Measurements from ENCODE around the gene CRIP2.

DNA sequence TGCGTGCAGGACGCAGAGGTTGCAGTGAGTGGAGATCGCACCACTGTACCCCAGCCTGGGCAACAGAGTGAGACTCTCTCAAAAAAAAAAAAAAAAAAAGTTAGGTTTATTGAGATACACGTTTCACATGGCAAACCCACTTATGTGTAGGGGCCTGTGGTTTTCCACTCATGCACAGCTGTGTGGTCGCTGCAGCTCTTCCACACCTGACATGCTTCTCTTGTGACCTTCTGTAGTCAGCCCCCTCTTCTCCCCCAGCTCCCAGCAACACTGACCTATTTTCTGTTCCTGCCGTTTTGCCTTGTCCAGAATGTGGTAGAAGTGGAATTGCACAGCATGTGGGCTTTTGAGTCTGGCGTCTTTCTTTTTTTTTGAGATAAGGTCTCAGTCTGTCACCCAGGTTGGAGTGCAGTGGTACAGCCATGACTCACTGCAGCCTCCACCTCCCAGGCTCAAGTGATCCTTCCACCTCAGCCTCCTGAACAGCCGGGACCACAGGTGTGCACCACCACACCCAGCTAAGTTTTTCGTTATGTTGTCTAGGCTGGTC lies 46.6 kb upstream of the CRIP2 start:
- TF ChIP-seq PCBP2 (optimal IDR thresholded peaks at IDR 0.05; ENCODE audit: low read depth, low read length, poor library complexity, severe bottlenecking) = no peak
- TF ChIP-seq, protein P1, sequence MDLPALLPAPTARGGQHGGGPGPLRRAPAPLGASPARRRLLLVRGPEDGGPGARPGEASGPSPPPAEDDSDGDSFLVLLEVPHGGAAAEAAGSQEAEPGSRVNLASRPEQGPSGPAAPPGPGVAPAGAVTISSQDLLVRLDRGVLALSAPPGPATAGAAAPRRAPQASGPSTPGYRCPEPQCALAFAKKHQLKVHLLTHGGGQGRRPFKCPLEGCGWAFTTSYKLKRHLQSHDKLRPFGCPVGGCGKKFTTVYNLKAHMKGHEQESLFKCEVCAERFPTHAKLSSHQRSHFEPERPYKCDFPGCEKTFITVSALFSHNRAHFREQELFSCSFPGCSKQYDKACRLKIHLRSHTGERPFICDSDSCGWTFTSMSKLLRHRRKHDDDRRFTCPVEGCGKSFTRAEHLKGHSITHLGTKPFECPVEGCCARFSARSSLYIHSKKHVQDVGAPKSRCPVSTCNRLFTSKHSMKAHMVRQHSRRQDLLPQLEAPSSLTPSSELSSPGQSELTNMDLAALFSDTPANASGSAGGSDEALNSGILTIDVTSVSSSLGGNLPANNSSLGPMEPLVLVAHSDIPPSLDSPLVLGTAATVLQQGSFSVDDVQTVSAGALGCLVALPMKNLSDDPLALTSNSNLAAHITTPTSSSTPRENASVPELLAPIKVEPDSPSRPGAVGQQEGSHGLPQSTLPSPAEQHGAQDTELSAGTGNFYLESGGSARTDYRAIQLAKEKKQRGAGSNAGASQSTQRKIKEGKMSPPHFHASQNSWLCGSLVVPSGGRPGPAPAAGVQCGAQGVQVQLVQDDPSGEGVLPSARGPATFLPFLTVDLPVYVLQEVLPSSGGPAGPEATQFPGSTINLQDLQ (CRISPR knock-in tag; IDR thresholded peaks at IDR 0.05) = no peak
- TF ChIP-seq, protein P2, sequence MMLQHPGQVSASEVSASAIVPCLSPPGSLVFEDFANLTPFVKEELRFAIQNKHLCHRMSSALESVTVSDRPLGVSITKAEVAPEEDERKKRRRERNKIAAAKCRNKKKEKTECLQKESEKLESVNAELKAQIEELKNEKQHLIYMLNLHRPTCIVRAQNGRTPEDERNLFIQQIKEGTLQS (CRISPR knock-in tag; IDR thresholded peaks at IDR 0.05) = no peak
- no peak for TF ChIP-seq ZNF550 (CRISPR knock-in tag; IDR thresholded peaks at IDR 0.05; ENCODE audit: borderline replicate concordance)
- TF ChIP-seq, protein P3, sequence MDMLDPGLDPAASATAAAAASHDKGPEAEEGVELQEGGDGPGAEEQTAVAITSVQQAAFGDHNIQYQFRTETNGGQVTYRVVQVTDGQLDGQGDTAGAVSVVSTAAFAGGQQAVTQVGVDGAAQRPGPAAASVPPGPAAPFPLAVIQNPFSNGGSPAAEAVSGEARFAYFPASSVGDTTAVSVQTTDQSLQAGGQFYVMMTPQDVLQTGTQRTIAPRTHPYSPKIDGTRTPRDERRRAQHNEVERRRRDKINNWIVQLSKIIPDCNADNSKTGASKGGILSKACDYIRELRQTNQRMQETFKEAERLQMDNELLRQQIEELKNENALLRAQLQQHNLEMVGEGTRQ (IDR thresholded peaks at IDR 0.05; ENCODE audit: low read depth, low read length) = no peak
- TF ChIP-seq, protein P3 (CRISPR knock-in tag; IDR thresholded peaks at IDR 0.05; ENCODE audit: borderline replicate concordance) = no peak
- TF ChIP-seq, protein P4, sequence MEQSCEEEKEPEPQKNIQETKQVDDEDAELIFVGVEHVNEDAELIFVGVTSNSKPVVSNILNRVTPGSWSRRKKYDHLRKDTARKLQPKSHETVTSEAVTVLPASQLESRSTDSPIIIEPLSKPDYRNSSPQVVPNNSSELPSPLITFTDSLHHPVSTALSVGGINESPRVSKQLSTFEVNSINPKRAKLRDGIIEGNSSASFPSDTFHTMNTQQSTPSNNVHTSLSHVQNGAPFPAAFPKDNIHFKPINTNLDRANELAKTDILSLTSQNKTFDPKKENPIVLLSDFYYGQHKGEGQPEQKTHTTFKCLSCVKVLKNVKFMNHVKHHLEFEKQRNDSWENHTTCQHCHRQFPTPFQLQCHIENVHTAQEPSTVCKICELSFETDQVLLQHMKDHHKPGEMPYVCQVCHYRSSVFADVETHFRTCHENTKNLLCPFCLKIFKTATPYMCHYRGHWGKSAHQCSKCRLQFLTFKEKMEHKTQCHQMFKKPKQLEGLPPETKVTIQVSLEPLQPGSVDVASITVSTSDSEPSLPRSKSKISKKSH (CRISPR knock-in tag; IDR thresholded peaks at IDR 0.05; ENCODE audit: borderline replicate concordance) = no peak
- TF ChIP-seq, protein P5, sequence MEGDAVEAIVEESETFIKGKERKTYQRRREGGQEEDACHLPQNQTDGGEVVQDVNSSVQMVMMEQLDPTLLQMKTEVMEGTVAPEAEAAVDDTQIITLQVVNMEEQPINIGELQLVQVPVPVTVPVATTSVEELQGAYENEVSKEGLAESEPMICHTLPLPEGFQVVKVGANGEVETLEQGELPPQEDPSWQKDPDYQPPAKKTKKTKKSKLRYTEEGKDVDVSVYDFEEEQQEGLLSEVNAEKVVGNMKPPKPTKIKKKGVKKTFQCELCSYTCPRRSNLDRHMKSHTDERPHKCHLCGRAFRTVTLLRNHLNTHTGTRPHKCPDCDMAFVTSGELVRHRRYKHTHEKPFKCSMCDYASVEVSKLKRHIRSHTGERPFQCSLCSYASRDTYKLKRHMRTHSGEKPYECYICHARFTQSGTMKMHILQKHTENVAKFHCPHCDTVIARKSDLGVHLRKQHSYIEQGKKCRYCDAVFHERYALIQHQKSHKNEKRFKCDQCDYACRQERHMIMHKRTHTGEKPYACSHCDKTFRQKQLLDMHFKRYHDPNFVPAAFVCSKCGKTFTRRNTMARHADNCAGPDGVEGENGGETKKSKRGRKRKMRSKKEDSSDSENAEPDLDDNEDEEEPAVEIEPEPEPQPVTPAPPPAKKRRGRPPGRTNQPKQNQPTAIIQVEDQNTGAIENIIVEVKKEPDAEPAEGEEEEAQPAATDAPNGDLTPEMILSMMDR (CRISPR knock-in tag; IDR thresholded peaks at IDR 0.05) = no peak
- no peak for TF ChIP-seq TCF7L2 (IDR thresholded peaks at IDR 0.05; ENCODE audit: low read depth, low read length)
- TF ChIP-seq FOXK2 (IDR thresholded peaks at IDR 0.05) = no peak
- no peak for TF ChIP-seq ZNF780A (CRISPR knock-in tag; IDR thresholded peaks at IDR 0.05)
- TF ChIP-seq NFE2L1 (CRISPR knock-in tag; IDR thresholded peaks at IDR 0.05; ENCODE audit: borderline replicate concordance) = no peak

All from HepG2 (cell line).